Endothelial cell (in vitro differentiated cells): Measurements from ENCODE around the gene MARCHF2. TPM values are rescaled to one million over a fixed set of nuclear protein-coding genes. Genes with fewer than 3 reads are reported as not detected.

Source experiments
- DNase-seq: peaks from one replicate; pipeline ENCODE4 v3.0.0; 2021; ENCODE audit warnings: low spot score
- H3K27ac Mint-ChIP-seq: one replicate; pipeline ENCODE4 v1.8.0; 2021; ENCODE audit warnings: mixed read lengths, inconsistent platforms; ENCODE audit not compliant: unreplicated experiment
- H3K27me3 Mint-ChIP-seq: one replicate; pipeline ENCODE4 v1.8.0; 2021; ENCODE audit warnings: mild to moderate bottlenecking, moderate library complexity, mixed read lengths, inconsistent platforms; ENCODE audit not compliant: unreplicated experiment
- H3K36me3 Mint-ChIP-seq: one replicate; pipeline ENCODE4 v1.8.0; 2021; ENCODE audit warnings: mild to moderate bottlenecking, low read depth, mixed read lengths, inconsistent platforms; ENCODE audit not compliant: unreplicated experiment
- H3K4me1 Mint-ChIP-seq: one replicate; pipeline ENCODE4 v1.8.0; 2021; ENCODE audit warnings: mild to moderate bottlenecking, mixed read lengths, inconsistent platforms; ENCODE audit not compliant: unreplicated experiment
- H3K4me3 Mint-ChIP-seq: one replicate; pipeline ENCODE4 v1.8.0; 2021; ENCODE audit warnings: mild to moderate bottlenecking, mixed read lengths, inconsistent platforms; ENCODE audit not compliant: unreplicated experiment
- H3K9me3 Mint-ChIP-seq: one replicate; pipeline ENCODE4 v1.8.0; 2021; ENCODE audit warnings: mixed read lengths, inconsistent platforms; ENCODE audit not compliant: unreplicated experiment
- CTCF ChIP-seq: fragments of 200-600 bp; sonication (generic); IDR thresholded peaks from one replicate; pipeline ENCODE4 v1.5.0; 2021; ENCODE audit warnings: antibody characterized with exemption; ENCODE audit not compliant: unreplicated experiment
- total RNA-seq: library from RNA; stranded (reverse); fragmentation: NEBNext Ultra II Directional; extraction: Animal tissue kit (Norgen Biotek cat#: 25700); gene quantifications from one replicate; pipeline ENCODE4 v1.2.1, GENCODE V29; 2021; ENCODE audit not compliant: unreplicated experiment

MARCHF2 gene
- total RNA-seq, 1 donor from 2014 or later: 58.2 TPM

GRCh38 chr19:8395621-8396082, 17.5 kb upstream of the MARCHF2 start:
- peak overlapping the region; percentile 92 for H3K27ac Mint-ChIP-seq
- TF ChIP-seq CTCF: no peak
- no peak overlapping the region for H3K4me3 Mint-ChIP-seq
- peaks cover 20% of the 10 kb centered on the region for H3K27me3 Mint-ChIP-seq
- no peaks in the 10 kb centered on the region for H3K9me3 Mint-ChIP-seq
- H3K36me3 Mint-ChIP-seq: peaks cover 20% of the 10 kb centered on the region
- peaks cover 53% of the 10 kb centered on the region for H3K4me1 Mint-ChIP-seq
- no peak for DNase-seq

- no peak for DNase-seq
- no peak for TF ChIP-seq CTCF
- H3K27ac Mint-ChIP-seq: peak overlapping the region; percentile 92
- H3K27me3 Mint-ChIP-seq: peaks cover 20% of the 10 kb centered on the region
- H3K36me3 Mint-ChIP-seq: peaks cover 20% of the 10 kb centered on the region
- H3K4me3 Mint-ChIP-seq: no peak overlapping the region
- H3K9me3 Mint-ChIP-seq: no peaks in the 10 kb centered on the region
- peaks cover 53% of the 10 kb centered on the region for H3K4me1 Mint-ChIP-seq
These were observed 16.9 kb upstream of the MARCHF2 start for GRCh38 chr19:8396185-8396562.

GRCh38 chr19:8396563-8397203, 16.4 kb upstream of the MARCHF2 start:
- Mint-ChIP-seq H3K4me1 (peaks cover 52% of the 10 kb centered on the region), H3K4me3 (peak overlapping the region; percentile 70), H3K36me3 (peaks cover 20% of the 10 kb centered on the region), H3K27me3 (peaks cover 22% of the 10 kb centered on the region), H3K9me3 (no peaks in the 10 kb centered on the region), H3K27ac (peak overlapping the region; percentile 92)
- peak; percentile 34 for TF ChIP-seq CTCF
- DNase-seq: peak; percentile 78

GRCh38 chr19:8397271-8397670, 15.8 kb upstream of the MARCHF2 start:
- no peak overlapping the region for H3K4me3 Mint-ChIP-seq

More at GRCh38 chr19:8397271-8397670, 15.8 kb upstream of the MARCHF2 start:
- peaks cover 20% of the 10 kb centered on the region for H3K36me3 Mint-ChIP-seq
- peaks cover 22% of the 10 kb centered on the region for H3K27me3 Mint-ChIP-seq
- peak overlapping the region; percentile 92 for H3K27ac Mint-ChIP-seq
- H3K4me1 Mint-ChIP-seq: peaks cover 47% of the 10 kb centered on the region
- no peak for DNase-seq
- H3K9me3 Mint-ChIP-seq: no peaks in the 10 kb centered on the region
- no peak for TF ChIP-seq CTCF
